ENCODE measurements around the gene PALM. TPM values are rescaled to one million over a fixed set of nuclear protein-coding genes. Genes with fewer than 3 reads are reported as not detected.

PALM gene
- total and polyA plus RNA-seq, 10 of the 15 experiments (the other 5 are each of a cell fraction or from before 2014, with no cell fraction given) = 0.09 to 0.95 (median 0.23) TPM; not detected in 2

- FAIRE-seq (no peak), ATAC-seq (no peak), DNase-seq (ENCODE audit: low read depth, low spot score) (no peak)
- Histone ChIP-seq H3K9me3 (replicated peaks; ENCODE audit: control insufficient read depth, insufficient read depth, low read length) (no peaks in the 10 kb centered on the region), H3K9ac (ENCODE audit: control insufficient read depth, insufficient read depth, low read length) (no peak overlapping the region), H4K20me1 (ENCODE audit: control insufficient read depth, insufficient read depth) (no peaks in the 10 kb centered on the region; the same call in 1 of the 2 replicates), H3K4me3 (peak overlapping the region; percentile 78), H3K4me1 (ENCODE audit: control insufficient read depth, insufficient read depth, low read length) (peaks cover 22% of the 10 kb centered on the region), H3K27ac (ENCODE audit: control insufficient read depth, insufficient read depth) (no peak overlapping the region), H2AFZ (ENCODE audit: control insufficient read depth, low read depth, low read length) (no peak overlapping the region), H3K36me3 (ENCODE audit: control insufficient read depth in 2 of 2, insufficient read depth in 2 of 2, low read length in 1 of 2) (no peaks in the 10 kb centered on the region), H3K79me2 (ENCODE audit: control insufficient read depth, insufficient read depth, low read length) (no peaks in the 10 kb centered on the region), H3K27me3 (replicated peaks in 1 of 2; ENCODE audit: control insufficient read depth in 2 of 2, insufficient read depth in 2 of 2, low read length in 1 of 2) (no peaks in the 10 kb centered on the region), H3K4me2 (ENCODE audit: control insufficient read depth, insufficient read depth) (peak overlapping the region; percentile 89)
- TF ChIP-seq POU2F2 (IDR thresholded peaks at IDR 0.05; ENCODE audit: borderline replicate concordance, low read depth, low read length) (no peak), ZNF217 (IDR thresholded peaks at IDR 0.05) (no peak), YBX1 (IDR thresholded peaks at IDR 0.05) (no peak), MXI1 (IDR thresholded peaks at IDR 0.05; ENCODE audit: low read depth, low read length) (no peak), NBN (IDR thresholded peaks at IDR 0.05) (no peak), SMAD5 (IDR thresholded peaks at IDR 0.05; ENCODE audit: low read depth) (no peak), FOXM1 (IDR thresholded peaks at IDR 0.05; ENCODE audit: low read depth, low read length) (no peak), NFYB (IDR thresholded peaks at IDR 0.05; ENCODE audit: insufficient read depth, low read depth, low read length) (no peak), NRF1 (conservative IDR thresholded peaks at IDR 0.05; ENCODE audit: low read depth, low read length) (no peak), HCFC1 (IDR thresholded peaks at IDR 0.05; ENCODE audit: low read length) (no peak), CBX5 (IDR thresholded peaks at IDR 0.05; ENCODE audit: low read depth) (no peak), ESRRA (IDR thresholded peaks at IDR 0.05; ENCODE audit: low read length) (no peak), KLF5 (IDR thresholded peaks at IDR 0.05; ENCODE audit: partially characterized antibody) (no peak), NR2F1 (conservative IDR thresholded peaks at IDR 0.05) (no peak), CEBPB (IDR thresholded peaks at IDR 0.05; ENCODE audit: borderline replicate concordance in 1 of 2, low read depth in 2 of 2, low read length in 2 of 2) (no peak), MYB (IDR thresholded peaks at IDR 0.05; ENCODE audit: borderline replicate concordance, low read depth, low read length) (no peak)
- TF ChIP-seq, protein P1, sequence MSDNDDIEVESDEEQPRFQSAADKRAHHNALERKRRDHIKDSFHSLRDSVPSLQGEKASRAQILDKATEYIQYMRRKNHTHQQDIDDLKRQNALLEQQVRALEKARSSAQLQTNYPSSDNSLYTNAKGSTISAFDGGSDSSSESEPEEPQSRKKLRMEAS (IDR thresholded peaks at IDR 0.05; ENCODE audit: low read depth, low read length) = no peak
- in situ Hi-C loops (cut with MboI) (no loop called here), intact Hi-C loops (cut with micrococcal nuclease; ENCODE audit: unreplicated experiment) (no loop called here)
- SMC1A ChIA-PET (ENCODE audit: uncharacterized antibody, unreplicated experiment) = interaction anchor here (0.8 to 1.4 kb wide), 2 partner anchors 44 to 55 kb away, joined by 3 to 5 read pairs; no protein-coding TSS in a partner anchor
- BruUV-seq (replicated peaks) = no TSS peak
- 96% methylated on average over 16 of the region's 16 CpGs for WGBS (ENCODE audit: insufficient coverage, insufficient replicate concordance, low lambda C conversion rate, missing lambda C conversion rate)
- CTCF ChIA-PET = interaction anchor here (1.0 to 1.3 kb wide), 4 partner anchors 10 to 58 kb away, joined by 3 to 4 read pairs (median 3); no protein-coding TSS in a partner anchor
- RAD21 ChIA-PET (ENCODE audit: unreplicated experiment) = interaction anchor here (1.5 to 2.0 kb wide), 2 partner anchors 15 to 104 kb away, joined by 4 to 8 read pairs; partner anchors contain the start of gene RNF126
- POLR2A ChIA-PET = interaction anchor here (0.8 to 1.9 kb wide), 3 partner anchors 9 to 166 kb away, joined by 3 to 5 read pairs (median 4); no protein-coding TSS in a partner anchor
These were observed 29.8 kb upstream of the PALM start for GRCh38 chr19:678791-679388.
